ENCODE results near the gene MGLL.
"Not testable (repeated sequence)": the region's sequence is repeated elsewhere in the genome, so short reads cannot be mapped to it uniquely, and the experiment has no call there.

The MGLL gene

GRCh38 chr3:127718245-127718915, 103.9 kb downstream of the MGLL start:
- DNase-seq = no peak

- DNase-seq = no peak
Measured at GRCh38 chr3:127717357-127718244, 104.7 kb downstream of the MGLL start.

- DNase-seq = peak; percentile 42
Measured at GRCh38 chr3:127716384-127716783, 105.9 kb downstream of the MGLL start.

- DNase-seq = peak; percentile 52
Measured at GRCh38 chr3:127715532-127715931, 106.8 kb downstream of the MGLL start.

GRCh38 chr3:127714866-127715265, 107.4 kb downstream of the MGLL start:
- DNase-seq = no peak

GRCh38 chr3:127714125-127714571, 108.2 kb downstream of the MGLL start:
- DNase-seq = no peak

GRCh38 chr3:127712881-127713771, 109.2 kb downstream of the MGLL start:
- DNase-seq = no peak

GRCh38 chr3:127712461-127712860, 109.9 kb downstream of the MGLL start:
- DNase-seq = no peak

- DNase-seq = no peak
Measured at GRCh38 chr3:127711896-127712295, 110.4 kb downstream of the MGLL start.

GRCh38 chr3:127711021-127711695, 111.2 kb downstream of the MGLL start:
- DNase-seq = no peak

GRCh38 chr3:127710155-127710941, 112.0 kb downstream of the MGLL start:
- DNase-seq = no peak

- no peak for DNase-seq
Measured at GRCh38 chr3:127709320-127710060, 112.8 kb downstream of the MGLL start.

GRCh38 chr3:127708837-127709236, 113.5 kb downstream of the MGLL start:
- no peak for DNase-seq

- DNase-seq = no peak
Measured at GRCh38 chr3:127707851-127708411, 114.4 kb downstream of the MGLL start.

- no peak for DNase-seq
Measured at GRCh38 chr3:127706785-127707351, 115.4 kb downstream of the MGLL start.

- DNase-seq = no peak
Measured at GRCh38 chr3:127706312-127706711, 116.0 kb downstream of the MGLL start.

- DNase-seq = not testable (repeated sequence)
Measured at GRCh38 chr3:127704840-127705239, 117.5 kb downstream of the MGLL start.

- no peak for DNase-seq
Measured at GRCh38 chr3:127702151-127702578, 120.2 kb downstream of the MGLL start.

- DNase-seq = no peak
Measured at GRCh38 chr3:127701280-127701911, 120.9 kb downstream of the MGLL start.

- no peak for DNase-seq
Measured at GRCh38 chr3:127700406-127700805, 121.9 kb downstream of the MGLL start.

Data from suppressor macrophage treated with lipopolysaccharide for 4 hours (primary cell).